Measurements from ENCODE around the gene SSR4.

SSR4 gene

DNA sequence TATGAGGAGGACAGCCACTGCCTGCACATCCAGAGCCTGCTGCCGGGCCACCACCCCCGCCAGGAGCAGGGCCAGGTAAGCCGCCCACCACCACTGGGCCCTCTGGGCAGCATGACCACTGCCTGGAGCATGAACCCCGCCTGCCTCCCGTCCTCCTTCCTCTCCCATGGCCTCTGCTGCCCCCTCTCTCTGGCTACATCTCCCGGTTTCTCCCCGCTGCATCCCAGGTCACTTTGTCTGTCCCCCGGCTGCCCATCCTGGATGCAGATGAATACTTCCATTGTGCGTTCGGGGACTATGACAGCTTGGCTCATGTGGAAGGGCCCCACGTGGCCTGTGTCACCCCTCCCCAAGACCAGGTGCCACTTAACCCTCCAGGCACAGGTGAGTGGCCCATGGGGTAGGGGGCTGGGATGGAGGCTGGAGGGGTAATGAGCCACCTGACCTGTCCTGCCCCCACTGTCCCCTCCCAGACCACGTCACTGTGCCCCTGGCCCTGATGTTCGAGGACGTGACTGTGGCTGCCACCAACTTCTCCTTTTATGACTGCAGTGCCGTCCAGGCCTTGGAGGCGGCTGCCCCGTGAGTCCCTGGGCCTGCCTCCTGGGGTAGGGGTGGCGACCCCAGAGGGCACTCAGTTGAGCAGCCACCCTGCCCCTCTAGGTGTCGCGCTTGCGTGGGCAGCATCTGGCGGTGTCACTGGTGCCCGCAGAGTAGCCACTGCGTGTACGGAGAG lies 24.4 kb upstream of the SSR4 start:
- no peak for DNase-seq

DNA sequence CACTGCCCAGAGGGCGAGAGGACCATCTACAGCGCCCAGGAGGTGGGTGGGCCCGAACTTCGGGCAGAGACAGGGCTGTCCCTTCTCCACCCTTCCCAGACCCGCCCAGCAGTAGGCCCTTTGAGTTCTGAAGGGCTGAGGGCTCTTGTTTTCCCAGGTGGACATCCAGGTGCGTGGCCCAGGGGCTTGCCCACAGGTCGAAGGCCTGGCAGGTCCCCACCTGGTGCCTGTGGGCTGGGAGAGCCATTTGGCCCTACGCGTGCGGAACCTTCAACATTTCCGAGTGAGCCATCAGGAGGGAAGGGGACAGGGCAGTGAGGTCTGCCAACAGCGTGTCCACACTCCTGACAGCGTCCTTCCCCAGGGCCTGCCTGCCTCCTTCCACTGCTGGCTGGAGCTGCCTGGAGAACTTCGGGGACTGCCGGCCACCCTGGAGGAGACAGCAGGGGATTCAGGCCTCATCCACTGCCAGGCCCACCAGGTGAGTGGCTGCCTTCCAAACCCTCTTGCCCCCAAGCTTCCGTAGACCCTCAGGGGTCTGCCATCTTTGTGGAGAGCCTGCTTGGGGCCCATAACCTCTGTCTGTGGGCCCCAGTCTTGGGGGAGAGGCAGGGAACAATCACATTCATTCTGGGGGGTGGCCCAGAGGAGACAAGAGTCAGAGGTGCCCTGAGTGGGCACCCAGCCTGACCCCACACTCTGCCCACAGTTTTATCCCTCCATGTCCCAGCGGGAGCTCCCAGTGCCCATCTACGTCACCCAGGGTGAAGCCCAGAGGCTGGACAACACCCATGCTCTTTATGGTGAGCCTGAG lies 23.7 kb upstream of the SSR4 start:
- no peak for DNase-seq

GRCh38 chrX:153771415-153772315 lies 22.8 kb upstream of the SSR4 start:
- no peak for DNase-seq

DNA sequence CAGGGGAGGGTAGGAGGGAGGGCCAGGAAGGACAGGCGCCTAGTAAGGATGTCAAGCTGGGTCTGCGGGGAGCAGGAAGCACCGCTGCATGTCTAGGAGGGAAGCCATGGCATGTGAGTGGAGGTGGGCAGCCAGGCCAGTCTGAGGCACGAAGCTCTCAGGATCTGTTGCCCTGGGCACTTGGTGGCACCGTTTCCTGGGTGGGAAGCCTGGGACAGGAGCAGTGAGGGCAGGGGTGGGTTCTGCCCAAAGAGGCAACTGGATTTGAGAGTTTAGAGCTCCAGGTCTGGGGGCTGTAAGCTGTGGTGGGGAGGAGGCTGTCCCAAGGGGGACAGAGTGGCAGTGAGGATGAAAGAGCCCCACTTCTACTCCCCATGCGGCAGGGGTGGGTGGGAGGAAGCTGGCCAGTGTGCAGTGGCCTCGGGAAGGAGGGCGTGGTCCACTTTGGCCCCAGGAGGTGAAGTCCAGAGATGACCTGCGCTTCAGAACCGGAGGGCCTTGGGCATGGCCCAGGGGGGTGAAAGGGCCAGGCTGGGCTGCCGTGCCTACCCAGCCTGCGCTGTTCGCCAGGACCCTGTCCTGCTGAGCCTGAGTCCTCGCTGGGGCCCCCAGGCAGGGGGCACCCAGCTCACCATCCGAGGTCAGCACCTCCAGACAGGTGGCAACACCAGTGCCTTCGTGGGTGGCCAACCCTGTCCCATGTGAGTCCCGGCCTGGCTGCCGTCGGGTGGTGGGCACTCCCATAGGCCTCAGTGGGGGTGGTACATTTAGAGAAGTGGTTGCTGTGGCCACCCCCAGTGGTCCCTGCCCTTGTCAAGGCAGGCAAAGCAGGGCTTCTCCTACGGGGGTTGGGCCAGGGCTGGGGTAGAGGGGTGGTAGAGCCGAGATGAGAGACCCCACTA lies 21.9 kb upstream of the SSR4 start:
- DNase-seq: no peak

- DNase-seq: no peak
Measured at GRCh38 chrX:153773218-153773611, 21.3 kb upstream of the SSR4 start.

GRCh38 chrX:153773741-153774575 lies 20.5 kb upstream of the SSR4 start:
- DNase-seq: no peak

- DNase-seq: no peak
Measured at GRCh38 chrX:153774576-153775292, 19.7 kb upstream of the SSR4 start.

GRCh38 chrX:153775293-153776119 lies 19.0 kb upstream of the SSR4 start:
- no peak for DNase-seq

- no peak for DNase-seq
Measured at GRCh38 chrX:153776120-153776599, 18.3 kb upstream of the SSR4 start.

DNA sequence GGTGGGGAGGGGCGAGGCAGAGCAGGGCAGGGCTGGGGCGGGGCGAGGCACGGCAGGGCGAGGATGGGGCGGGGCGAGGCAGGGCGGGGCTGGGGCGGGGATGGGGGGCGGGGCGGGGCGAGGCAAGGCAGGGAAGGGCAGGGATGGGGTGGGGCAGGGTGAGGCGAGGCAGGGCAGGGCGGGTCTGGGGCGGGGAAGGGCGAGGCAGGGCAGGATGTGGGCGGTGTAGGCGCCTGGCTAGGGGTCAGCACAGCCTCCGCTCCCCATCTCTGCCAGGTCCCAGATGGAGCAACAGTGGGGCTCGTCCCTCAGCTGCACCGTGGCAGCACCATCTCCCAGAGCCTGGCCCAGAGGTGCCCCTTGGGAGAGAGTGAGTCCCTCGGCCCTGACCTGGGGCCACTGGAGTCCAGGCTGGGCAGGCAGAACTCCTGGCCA lies 17.8 kb upstream of the SSR4 start:
- no peak for DNase-seq

DNA sequence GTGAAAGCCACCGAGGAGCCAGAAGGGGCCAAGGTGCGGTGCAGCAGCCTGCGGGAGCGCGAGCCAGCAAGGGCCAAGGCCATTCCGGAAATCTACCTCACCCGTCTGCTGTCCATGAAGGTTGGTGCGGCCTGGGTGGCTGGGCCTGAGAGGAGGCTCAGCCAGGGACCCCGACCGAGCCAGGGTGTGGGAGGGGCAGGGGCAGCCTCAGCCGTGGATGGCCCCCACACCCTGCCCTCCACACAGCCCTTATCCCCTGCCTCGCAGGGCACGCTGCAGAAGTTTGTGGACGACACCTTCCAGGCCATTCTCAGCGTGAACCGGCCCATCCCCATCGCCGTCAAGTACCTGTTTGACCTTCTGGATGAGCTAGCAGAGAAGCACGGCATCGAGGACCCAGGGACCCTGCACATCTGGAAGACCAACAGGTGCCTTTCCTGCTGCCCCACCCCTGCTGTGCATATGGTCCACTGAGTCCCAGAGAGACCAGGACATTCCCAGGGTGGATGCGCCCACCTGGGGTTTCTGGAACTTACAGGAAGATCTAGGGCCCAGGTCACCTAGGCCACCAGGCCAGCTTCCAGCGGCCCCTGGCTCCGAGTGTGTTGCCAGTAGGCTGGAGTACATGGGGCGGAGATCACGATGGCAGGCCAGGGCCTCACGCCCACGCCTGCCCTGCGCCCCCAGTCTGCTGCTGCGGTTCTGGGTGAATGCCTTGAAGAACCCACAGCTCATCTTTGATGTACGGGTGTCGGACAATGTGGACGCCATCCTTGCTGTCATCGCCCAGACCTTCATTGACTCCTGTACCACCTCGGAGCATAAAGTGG lies 17.0 kb upstream of the SSR4 start:
- DNase-seq: no peak

GRCh38 chrX:153778181-153778580 lies 16.3 kb upstream of the SSR4 start:
- DNase-seq: no peak

- DNase-seq: no peak
Measured at GRCh38 chrX:153778684-153779101, 15.8 kb upstream of the SSR4 start.

GRCh38 chrX:153779891-153780677 lies 14.4 kb upstream of the SSR4 start:
- no peak for DNase-seq

DNA sequence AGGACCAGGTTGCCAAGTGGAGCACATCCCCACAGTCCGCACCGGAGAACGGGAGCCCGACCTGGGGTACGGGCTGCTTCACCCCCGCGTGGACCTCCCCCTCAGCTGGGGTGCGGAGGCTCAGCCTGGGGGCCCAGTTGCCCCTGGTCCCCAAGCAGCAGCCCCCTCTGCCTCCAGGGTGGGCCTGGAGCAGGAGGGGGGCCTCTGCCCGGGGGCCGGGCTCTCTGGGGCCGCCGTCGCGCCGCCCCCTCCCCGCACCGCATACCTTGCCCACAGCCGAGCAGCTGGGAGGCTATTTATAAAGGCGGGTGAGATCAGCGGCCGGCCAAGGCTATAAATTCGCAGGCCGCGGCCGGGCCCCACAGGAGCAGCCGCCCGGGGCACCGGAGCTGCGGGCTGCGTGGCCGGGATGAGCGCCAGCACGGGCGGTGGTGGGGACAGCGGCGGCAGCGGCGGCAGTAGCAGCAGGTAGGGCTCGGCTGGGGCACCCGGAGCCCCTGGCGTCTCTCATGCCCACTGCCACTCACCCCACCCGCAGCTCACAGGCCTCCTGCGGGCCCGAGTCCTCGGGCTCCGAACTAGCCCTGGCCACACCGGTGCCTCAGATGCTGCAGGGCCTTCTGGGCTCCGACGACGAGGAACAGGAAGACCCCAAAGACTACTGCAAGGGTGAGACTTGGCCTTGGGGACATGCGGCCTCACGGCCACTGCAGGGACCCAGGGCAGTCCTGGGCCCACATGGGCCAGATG lies 13.6 kb upstream of the SSR4 start, which contains the start of gene SRPK3:
TSS of gene SRPK3 (plus strand) at position 364 of the 750 bp plus-strand sequence. CDS start at position 410, 46 bp downstream.
- DNase-seq: no peak

- DNase-seq: no peak
Measured at GRCh38 chrX:153781428-153782047, 12.9 kb upstream of the SSR4 start.
